ENCODE results near the gene FBXL7. TPM values are rescaled to one million over a fixed set of nuclear protein-coding genes. Genes with fewer than 3 reads are reported as not detected.

Gene FBXL7
- total RNA-seq, 2 experiments from 2014 or later, result not detected

GRCh38 chr5:15612915-15613635 lies 113.1 kb downstream of the FBXL7 start:
- Mint-ChIP-seq H3K4me1 (ENCODE audit: low read depth) (no peaks in the 10 kb centered on the region), H3K27me3 (ENCODE audit: low read depth) (no peaks in the 10 kb centered on the region), H3K27ac (no peak overlapping the region), H3K4me3 (no peak overlapping the region), H3K9me3 (peaks cover 5% of the 10 kb centered on the region), H3K36me3 (ENCODE audit: low read depth) (no peaks in the 10 kb centered on the region)
- no peak for DNase-seq
- intact Hi-C loops (cut with micrococcal nuclease), result no loop called here
- CTCF ChIA-PET, result no interaction called here

- intact Hi-C loops (cut with micrococcal nuclease), result no loop called here
- H3K27me3 Mint-ChIP-seq (ENCODE audit: low read depth), result no peaks in the 10 kb centered on the region
Measured at GRCh38 chr5:15614679-15615078, 114.7 kb downstream of the FBXL7 start.

GRCh38 chr5:15615859-15616258 lies 115.9 kb downstream of the FBXL7 start:
- no peak overlapping the region for H3K27ac Mint-ChIP-seq
- peaks cover 5% of the 10 kb centered on the region for H3K9me3 Mint-ChIP-seq
- intact Hi-C loops (cut with micrococcal nuclease), result no loop called here
- CTCF ChIA-PET, result no interaction called here
- H3K27me3 Mint-ChIP-seq (ENCODE audit: low read depth), result no peaks in the 10 kb centered on the region
- no peak overlapping the region for H3K4me3 Mint-ChIP-seq
- no peaks in the 10 kb centered on the region for H3K36me3 Mint-ChIP-seq (ENCODE audit: low read depth)
- DNase-seq, result no peak
- no peaks in the 10 kb centered on the region for H3K4me1 Mint-ChIP-seq (ENCODE audit: low read depth)

More at GRCh38 chr5:15614679-15615078, 114.7 kb downstream of the FBXL7 start:
- H3K4me1 Mint-ChIP-seq (ENCODE audit: low read depth), result no peaks in the 10 kb centered on the region
- H3K27ac Mint-ChIP-seq, result no peak overlapping the region
- CTCF ChIA-PET, result no interaction called here
- H3K4me3 Mint-ChIP-seq, result no peak overlapping the region
- H3K36me3 Mint-ChIP-seq (ENCODE audit: low read depth), result no peaks in the 10 kb centered on the region
- peaks cover 5% of the 10 kb centered on the region for H3K9me3 Mint-ChIP-seq
- DNase-seq, result no peak

GRCh38 chr5:15618938-15619337 lies 119.0 kb downstream of the FBXL7 start:
- H3K36me3 Mint-ChIP-seq (ENCODE audit: low read depth), result no peaks in the 10 kb centered on the region
- H3K27ac Mint-ChIP-seq, result no peak overlapping the region
- no peak overlapping the region for H3K4me3 Mint-ChIP-seq
- H3K4me1 Mint-ChIP-seq (ENCODE audit: low read depth), result no peaks in the 10 kb centered on the region
- H3K9me3 Mint-ChIP-seq, result peaks cover 6% of the 10 kb centered on the region
- intact Hi-C loops (cut with micrococcal nuclease), result no loop called here
- CTCF ChIA-PET, result no interaction called here
- H3K27me3 Mint-ChIP-seq (ENCODE audit: low read depth), result no peaks in the 10 kb centered on the region
- no peak for DNase-seq

GRCh38 chr5:15620501-15620900 lies 120.5 kb downstream of the FBXL7 start:
- intact Hi-C loops (cut with micrococcal nuclease), result no loop called here
- Mint-ChIP-seq H3K36me3 (ENCODE audit: low read depth) (no peaks in the 10 kb centered on the region), H3K27ac (no peak overlapping the region), H3K4me3 (no peak overlapping the region), H3K4me1 (ENCODE audit: low read depth) (no peaks in the 10 kb centered on the region), H3K27me3 (ENCODE audit: low read depth) (no peaks in the 10 kb centered on the region), H3K9me3 (peaks cover 6% of the 10 kb centered on the region)
- CTCF ChIA-PET, result interaction anchor here (0.6 kb wide), 1 partner anchor 464 kb away, joined by 3 read pairs; no protein-coding TSS in a partner anchor
- DNase-seq, result no peak

- intact Hi-C loops (cut with micrococcal nuclease), result no loop called here
Measured at GRCh38 chr5:15621094-15621493, 121.1 kb downstream of the FBXL7 start.

GRCh38 chr5:15623794-15624193 lies 123.8 kb downstream of the FBXL7 start:
- Mint-ChIP-seq H3K27me3 (ENCODE audit: low read depth) (no peaks in the 10 kb centered on the region), H3K36me3 (ENCODE audit: low read depth) (no peaks in the 10 kb centered on the region), H3K4me1 (ENCODE audit: low read depth) (no peaks in the 10 kb centered on the region), H3K27ac (no peak overlapping the region), H3K4me3 (no peak overlapping the region), H3K9me3 (peaks cover 3% of the 10 kb centered on the region)
- CTCF ChIA-PET, result no interaction called here
- intact Hi-C loops (cut with micrococcal nuclease), result no loop called here
- DNase-seq, result no peak

More at GRCh38 chr5:15621094-15621493, 121.1 kb downstream of the FBXL7 start:
- CTCF ChIA-PET, result no interaction called here
- no peak overlapping the region for H3K4me3 Mint-ChIP-seq
- no peaks in the 10 kb centered on the region for H3K4me1 Mint-ChIP-seq (ENCODE audit: low read depth)
- no peaks in the 10 kb centered on the region for H3K27me3 Mint-ChIP-seq (ENCODE audit: low read depth)
- no peak overlapping the region for H3K27ac Mint-ChIP-seq
- no peak for DNase-seq
- H3K9me3 Mint-ChIP-seq, result peaks cover 4% of the 10 kb centered on the region
- H3K36me3 Mint-ChIP-seq (ENCODE audit: low read depth), result no peaks in the 10 kb centered on the region

GRCh38 chr5:15627109-15627508 lies 127.1 kb downstream of the FBXL7 start:
- Mint-ChIP-seq H3K4me3 (no peak overlapping the region), H3K27ac (no peak overlapping the region), H3K9me3 (peaks cover 3% of the 10 kb centered on the region), H3K27me3 (ENCODE audit: low read depth) (no peaks in the 10 kb centered on the region), H3K36me3 (ENCODE audit: low read depth) (no peaks in the 10 kb centered on the region), H3K4me1 (ENCODE audit: low read depth) (no peaks in the 10 kb centered on the region)
- intact Hi-C loops (cut with micrococcal nuclease), result no loop called here
- CTCF ChIA-PET, result no interaction called here
- no peak for DNase-seq

- Mint-ChIP-seq H3K36me3 (ENCODE audit: low read depth) (no peaks in the 10 kb centered on the region), H3K9me3 (peaks cover 1% of the 10 kb centered on the region), H3K27me3 (ENCODE audit: low read depth) (no peaks in the 10 kb centered on the region), H3K4me1 (ENCODE audit: low read depth) (no peaks in the 10 kb centered on the region), H3K27ac (no peak overlapping the region), H3K4me3 (no peak overlapping the region)
- CTCF ChIA-PET, result no interaction called here
- intact Hi-C loops (cut with micrococcal nuclease), result no loop called here
- no peak for DNase-seq
Measured at GRCh38 chr5:15627647-15628046, 127.7 kb downstream of the FBXL7 start.

GRCh38 chr5:15630441-15630840 lies 130.5 kb downstream of the FBXL7 start:
- peaks cover 3% of the 10 kb centered on the region for H3K9me3 Mint-ChIP-seq
- no peak overlapping the region for H3K27ac Mint-ChIP-seq
- no peak for DNase-seq
- H3K27me3 Mint-ChIP-seq (ENCODE audit: low read depth), result no peaks in the 10 kb centered on the region
- intact Hi-C loops (cut with micrococcal nuclease), result no loop called here
- H3K4me1 Mint-ChIP-seq (ENCODE audit: low read depth), result no peaks in the 10 kb centered on the region
- H3K4me3 Mint-ChIP-seq, result no peak overlapping the region
- no peaks in the 10 kb centered on the region for H3K36me3 Mint-ChIP-seq (ENCODE audit: low read depth)
- CTCF ChIA-PET, result interaction anchor here (0.7 kb wide), 1 partner anchor 282 kb away, joined by 3 read pairs; no protein-coding TSS in a partner anchor

- CTCF ChIA-PET, result no interaction called here
- H3K4me1 Mint-ChIP-seq (ENCODE audit: low read depth), result no peaks in the 10 kb centered on the region
- H3K9me3 Mint-ChIP-seq, result peaks cover 1% of the 10 kb centered on the region
- DNase-seq, result no peak
- H3K4me3 Mint-ChIP-seq, result no peak overlapping the region
- no peaks in the 10 kb centered on the region for H3K27me3 Mint-ChIP-seq (ENCODE audit: low read depth)
- H3K36me3 Mint-ChIP-seq (ENCODE audit: low read depth), result no peaks in the 10 kb centered on the region
- intact Hi-C loops (cut with micrococcal nuclease), result no loop called here
- H3K27ac Mint-ChIP-seq, result no peak overlapping the region
Measured at GRCh38 chr5:15634591-15635288, 134.8 kb downstream of the FBXL7 start.

- H3K9me3 Mint-ChIP-seq, result peaks cover 1% of the 10 kb centered on the region
- no peak for DNase-seq
- no peaks in the 10 kb centered on the region for H3K27me3 Mint-ChIP-seq (ENCODE audit: low read depth)
- no peaks in the 10 kb centered on the region for H3K4me1 Mint-ChIP-seq (ENCODE audit: low read depth)
- no peak overlapping the region for H3K4me3 Mint-ChIP-seq
- CTCF ChIA-PET, result no interaction called here
- no peaks in the 10 kb centered on the region for H3K36me3 Mint-ChIP-seq (ENCODE audit: low read depth)
- intact Hi-C loops (cut with micrococcal nuclease), result no loop called here
- no peak overlapping the region for H3K27ac Mint-ChIP-seq
Measured at GRCh38 chr5:15635289-15635616, 135.3 kb downstream of the FBXL7 start.

- CTCF ChIA-PET, result no interaction called here
- Mint-ChIP-seq H3K36me3 (ENCODE audit: low read depth) (no peaks in the 10 kb centered on the region), H3K9me3 (peaks cover 1% of the 10 kb centered on the region), H3K27ac (no peak overlapping the region), H3K27me3 (ENCODE audit: low read depth) (peaks cover 2% of the 10 kb centered on the region), H3K4me1 (ENCODE audit: low read depth) (no peaks in the 10 kb centered on the region), H3K4me3 (no peak overlapping the region)
- intact Hi-C loops (cut with micrococcal nuclease), result no loop called here
- no peak for DNase-seq
Measured at GRCh38 chr5:15637345-15637744, 137.4 kb downstream of the FBXL7 start.
